ENCODE data around the gene HDAC10.

HDAC10 gene

DNA sequence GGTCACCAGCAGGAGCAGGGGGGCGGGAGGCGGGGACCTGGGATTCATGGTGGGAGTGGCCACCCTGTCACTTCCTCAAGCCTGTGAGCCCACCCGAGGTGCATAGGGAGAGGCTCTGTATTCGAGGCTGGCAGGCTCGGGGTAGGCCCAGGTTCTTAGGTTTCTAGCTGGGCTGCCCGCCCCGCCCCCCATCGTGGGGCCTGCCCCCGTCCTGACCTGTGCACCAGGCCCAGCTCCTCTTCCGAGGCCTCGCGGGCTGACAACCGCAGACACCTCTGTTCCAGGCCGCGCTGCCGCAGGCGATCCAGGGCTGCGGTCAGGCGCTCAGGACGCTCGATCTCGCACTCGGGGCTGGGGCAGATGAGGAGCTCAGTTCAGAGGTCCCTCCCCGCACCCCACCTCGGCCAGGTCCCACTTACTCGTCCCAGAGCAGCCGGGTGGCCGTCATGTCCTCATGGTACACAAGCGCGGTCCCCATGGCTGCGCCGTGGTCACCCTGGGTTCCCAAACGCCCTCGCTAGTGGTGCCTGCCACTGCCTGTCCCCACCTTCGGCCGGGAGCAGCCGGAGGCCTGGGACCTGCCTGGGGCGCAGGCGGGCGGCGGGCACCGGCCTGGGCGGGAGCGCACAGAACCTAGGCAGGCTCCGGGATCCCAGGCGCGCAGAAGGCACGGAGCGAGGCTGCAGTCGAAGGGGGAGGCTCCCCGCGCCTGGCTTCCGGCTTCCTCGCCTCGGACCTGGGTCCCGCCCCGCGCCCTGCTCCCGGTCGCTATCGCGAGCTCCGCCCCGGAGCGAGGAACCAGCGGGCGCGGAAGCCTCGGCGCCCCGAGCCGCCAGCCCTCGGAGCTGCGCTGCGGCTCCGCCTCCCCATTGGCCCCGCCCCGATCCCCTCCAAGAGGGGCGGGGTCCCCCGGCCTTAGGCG lies at the start of gene HDAC10:
HDAC10 (minus strand) TSS at position 711 of the 922 bp plus-strand sequence; CDS start at position 478, 233 bp downstream.
- DNase-seq (ENCODE audit: low read depth in 2 of 2) = peak; percentile 37 to 54

DNA sequence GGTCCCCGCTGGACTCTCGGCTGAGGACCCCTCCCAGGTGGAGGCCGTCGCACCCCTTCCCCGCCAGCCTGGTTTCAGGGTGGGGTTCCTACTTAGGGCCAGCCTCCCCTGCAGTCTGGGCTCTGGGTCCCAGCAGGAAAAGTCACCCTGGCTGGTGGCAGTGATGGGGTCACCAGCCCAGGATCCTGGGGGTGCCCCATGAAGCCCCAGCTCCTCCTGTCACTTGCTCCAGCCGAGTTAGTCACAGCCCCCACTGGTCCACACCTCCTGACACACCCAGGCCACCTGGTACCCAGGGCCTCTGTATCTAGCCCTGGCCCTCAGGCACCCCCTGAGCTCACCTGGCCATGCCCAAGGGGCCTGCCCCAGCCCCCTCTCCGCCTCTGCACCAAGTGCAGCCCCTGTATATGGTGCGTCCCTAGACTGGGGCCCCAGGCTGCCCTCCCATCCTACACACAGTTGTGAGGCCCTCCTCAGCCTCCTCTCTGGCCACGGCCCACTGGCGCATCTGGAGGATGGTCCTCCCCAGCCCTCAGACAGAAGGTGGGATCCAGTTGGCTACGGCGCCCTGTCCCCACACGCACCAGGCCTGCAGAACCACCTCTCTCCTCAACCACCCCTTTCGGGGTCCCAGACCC lies 49.7 kb upstream of the HDAC10 start:
- no peak for DNase-seq (ENCODE audit: low read depth in 2 of 2)

GRCh38 chr22:50299785-50300619 lies 48.9 kb upstream of the HDAC10 start:
- no peak for DNase-seq (ENCODE audit: low read depth in 2 of 2)

GRCh38 chr22:50298937-50299784 lies 48.1 kb upstream of the HDAC10 start:
- DNase-seq (ENCODE audit: low read depth in 2 of 2) = no peak

- DNase-seq (ENCODE audit: low read depth in 2 of 2) = no peak
Observed at GRCh38 chr22:50298266-50298637, 47.2 kb upstream of the HDAC10 start.

DNA sequence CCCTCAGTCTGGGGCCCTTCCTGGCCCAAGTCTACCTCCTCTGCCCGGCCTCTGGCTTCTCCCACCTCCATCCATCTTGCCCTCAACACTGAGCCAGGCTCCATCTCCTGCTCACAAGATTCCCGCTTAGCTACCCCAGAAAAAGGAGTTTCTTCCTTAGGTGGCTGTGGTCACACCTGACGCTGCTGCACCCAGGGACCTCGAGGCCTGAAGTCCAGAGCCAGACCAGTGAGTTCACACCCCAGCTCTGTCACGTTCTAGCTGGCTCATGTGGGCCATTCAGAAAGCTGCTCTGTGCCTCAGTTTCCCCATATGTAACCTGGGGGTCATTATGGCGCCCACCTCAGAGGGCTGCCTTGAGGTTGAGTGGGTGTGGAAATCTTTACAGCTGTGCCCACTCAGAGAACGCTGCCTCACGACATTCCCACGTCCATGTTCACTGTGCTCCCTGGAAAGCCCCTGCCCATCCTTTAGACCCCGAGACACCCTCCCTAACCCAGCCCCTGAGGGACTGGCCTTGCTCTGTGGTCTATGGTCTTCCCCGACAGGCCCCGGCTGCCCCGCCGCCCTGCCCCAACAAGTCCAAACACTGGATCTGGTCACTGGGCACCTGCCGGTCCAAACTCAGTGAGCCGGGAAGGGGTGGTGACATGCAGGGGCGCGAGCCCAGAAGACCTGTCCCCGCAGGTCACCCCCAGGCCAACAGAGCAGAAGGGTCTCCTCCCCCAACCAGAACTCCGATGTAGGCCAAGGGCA lies 46.6 kb upstream of the HDAC10 start:
- DNase-seq (ENCODE audit: low read depth in 2 of 2) = no peak

- DNase-seq (ENCODE audit: low read depth in 2 of 2) = no peak
Observed at GRCh38 chr22:50296658-50297490, 45.8 kb upstream of the HDAC10 start.

DNA sequence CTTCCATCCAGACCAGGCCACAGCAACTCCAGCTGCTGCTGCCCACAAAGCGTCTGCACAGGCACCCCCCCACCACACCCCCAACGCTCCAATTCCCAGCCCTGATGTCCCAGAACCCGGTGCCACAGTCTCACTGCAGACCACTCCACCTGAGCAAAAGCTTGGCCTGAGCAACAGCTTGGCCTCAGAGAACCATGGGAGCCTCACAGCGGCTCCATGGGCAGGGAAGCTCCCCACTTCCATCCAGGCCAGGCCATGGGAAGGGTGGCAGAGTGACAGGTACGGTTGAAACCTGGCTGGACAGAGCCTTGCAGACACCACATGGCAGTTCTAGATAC lies 43.2 kb upstream of the HDAC10 start:
- DNase-seq (ENCODE audit: low read depth in 2 of 2) = no peak

DNA sequence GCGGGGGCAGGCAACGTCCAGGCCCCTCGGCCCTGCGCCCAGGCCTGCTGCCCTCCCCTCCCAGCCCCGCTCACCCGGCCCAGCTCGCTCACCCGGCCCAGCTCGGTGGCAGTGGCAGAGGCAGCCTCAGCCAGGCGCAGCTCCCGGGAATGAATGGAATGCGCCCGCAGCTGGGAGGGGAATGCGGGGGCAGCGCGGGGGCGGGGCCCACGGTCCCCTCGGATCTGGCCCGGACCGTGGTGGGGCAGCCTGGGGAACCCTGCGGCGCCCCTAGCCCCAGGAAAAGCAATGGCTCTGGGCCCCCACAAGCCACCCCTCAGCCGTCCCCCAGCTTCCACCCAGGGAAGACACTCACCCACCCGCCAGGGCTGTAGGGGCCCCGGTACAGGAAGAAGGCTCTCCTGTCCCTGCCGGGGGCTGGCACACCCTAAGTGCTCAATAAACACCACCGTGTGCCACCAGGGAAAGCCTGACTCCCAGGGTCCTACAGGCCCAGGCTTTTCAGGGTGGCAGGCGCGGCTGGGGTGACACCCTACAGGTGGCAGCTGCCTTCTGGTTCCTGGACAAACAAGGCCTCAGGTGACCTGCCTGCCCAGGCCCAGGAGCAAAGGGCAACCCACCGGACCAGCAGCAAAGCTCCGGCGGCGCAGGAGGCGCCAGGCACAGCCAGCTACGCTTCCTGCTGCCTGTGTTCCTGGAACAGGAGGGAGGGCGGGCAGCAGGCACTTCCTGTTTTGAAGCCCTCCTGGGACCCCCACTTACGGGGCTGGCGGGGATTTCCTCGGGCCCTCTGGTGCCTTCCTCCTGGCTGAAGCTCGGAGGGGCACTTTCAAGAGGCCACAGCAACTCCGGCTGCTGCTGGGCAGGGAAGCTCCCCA lies 42.6 kb upstream of the HDAC10 start:
- no peak for DNase-seq (ENCODE audit: low read depth in 2 of 2)

DNA sequence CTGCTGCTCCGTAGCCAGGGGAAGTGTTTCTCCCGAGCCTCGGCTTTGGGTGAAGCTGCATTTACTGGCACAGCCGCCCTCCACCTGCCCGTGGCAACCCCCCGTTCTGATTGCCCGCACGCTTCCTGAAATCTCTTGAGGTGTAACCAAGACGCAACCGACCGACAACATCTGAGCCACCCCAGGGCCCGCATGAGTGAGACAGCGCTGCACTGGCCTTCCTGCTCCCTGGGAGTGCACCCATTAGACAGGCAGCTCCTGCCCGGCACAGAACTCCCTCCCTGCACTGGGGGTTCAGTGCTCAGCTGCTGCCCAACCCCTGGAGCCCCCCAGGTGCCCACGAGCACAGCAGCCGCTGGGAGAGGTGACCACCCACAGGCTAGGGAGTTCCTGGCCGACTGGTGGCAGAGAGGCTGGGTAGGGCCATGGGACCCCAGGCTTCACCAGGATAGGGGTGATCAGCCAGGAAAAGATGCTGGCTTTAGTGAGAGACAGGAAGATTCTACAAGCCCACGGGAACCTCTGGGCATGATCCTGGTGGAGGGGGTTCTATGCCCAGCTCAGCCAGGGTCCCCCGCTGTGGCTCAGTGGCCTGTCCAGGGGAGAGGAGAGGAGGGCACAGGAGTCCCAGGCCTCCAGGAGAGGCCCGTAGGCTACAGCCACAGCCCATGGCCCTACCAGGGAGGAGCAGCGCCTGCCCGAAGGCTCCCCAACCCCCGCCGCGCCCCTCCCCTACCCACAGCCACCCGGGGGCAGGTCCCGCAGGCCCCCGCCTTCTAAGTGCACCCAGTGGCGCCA lies 41.8 kb upstream of the HDAC10 start:
- DNase-seq (ENCODE audit: low read depth in 2 of 2) = no peak

- DNase-seq (ENCODE audit: low read depth in 2 of 2) = no peak
Observed at GRCh38 chr22:50289942-50290630, 39.0 kb upstream of the HDAC10 start.

DNA sequence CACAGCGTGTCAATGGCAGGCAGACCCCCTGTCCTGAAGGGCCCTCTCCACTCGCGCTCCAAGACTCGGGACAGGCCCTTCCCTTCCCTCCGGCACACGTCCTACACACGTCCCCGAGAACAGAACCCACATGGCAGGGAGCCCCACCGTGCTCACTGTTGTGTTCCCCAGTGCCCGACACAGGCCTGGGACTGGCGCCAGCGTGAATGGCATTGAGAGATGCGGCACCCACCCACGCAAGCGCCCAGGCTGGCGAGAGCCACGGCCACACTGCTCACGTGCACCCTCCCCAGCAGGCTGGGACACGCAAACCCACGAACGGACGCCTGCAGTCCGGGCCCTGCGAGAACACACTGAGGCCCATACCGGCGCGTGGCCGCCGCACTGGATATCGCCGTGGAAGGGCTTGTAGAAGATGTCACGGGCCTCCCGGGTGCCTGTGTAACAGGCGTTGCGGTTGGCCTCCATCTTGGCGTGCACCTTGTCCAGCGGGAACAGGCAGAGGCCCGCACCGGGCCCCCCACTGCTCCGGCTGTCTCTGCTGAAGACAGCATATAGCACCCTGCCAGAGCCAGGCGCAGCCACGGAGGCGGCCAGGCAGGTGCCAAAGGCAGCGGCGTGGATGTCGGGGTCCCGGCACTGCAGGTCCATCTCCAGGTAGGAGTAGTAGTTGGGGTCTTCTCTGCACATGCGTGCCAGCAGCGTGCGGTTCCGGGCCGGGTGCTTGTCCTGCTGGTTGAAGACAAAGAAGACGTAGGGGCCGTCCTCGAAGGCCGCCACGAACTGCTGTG lies 38.3 kb upstream of the HDAC10 start:
- DNase-seq (ENCODE audit: low read depth in 2 of 2) = no peak

DNA sequence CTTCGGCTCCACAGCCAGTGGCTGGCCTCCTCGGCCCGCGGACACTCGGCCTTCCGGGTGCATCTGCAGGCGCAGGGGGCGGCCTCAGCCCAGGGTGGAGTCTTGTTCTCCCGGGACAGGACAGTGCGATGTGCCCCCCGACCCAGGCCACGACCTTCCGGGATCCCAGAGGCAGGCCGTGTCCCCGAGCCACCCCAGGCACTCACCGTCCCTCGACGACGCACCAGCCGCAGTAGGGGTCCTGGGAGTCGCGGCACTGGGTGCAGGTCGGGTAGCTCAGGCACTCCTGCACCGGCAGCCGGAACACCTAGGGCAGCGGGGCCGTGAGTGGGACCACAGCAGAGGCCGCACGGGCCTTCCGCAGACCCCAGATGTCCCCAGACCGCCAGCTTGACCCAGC lies 36.7 kb upstream of the HDAC10 start:
- DNase-seq (ENCODE audit: low read depth in 2 of 2) = no peak

GRCh38 chr22:50286701-50287318 lies 35.7 kb upstream of the HDAC10 start:
- no peak for DNase-seq (ENCODE audit: low read depth in 2 of 2)

- DNase-seq (ENCODE audit: low read depth in 2 of 2) = no peak
Observed at GRCh38 chr22:50286275-50286674, 35.2 kb upstream of the HDAC10 start.

GRCh38 chr22:50285568-50286229 lies 34.6 kb upstream of the HDAC10 start:
- no peak for DNase-seq (ENCODE audit: low read depth in 2 of 2)

Measured in stimulated activated CD8-positive, alpha-beta memory T cell treated with anti-CD3 and anti-CD28 coated beads, Interleukin-7, amount 100 ng/mL, for 1 hour (primary cell).